HG02970 (cell line): ENCODE results near the gene ZNF799.
"Not testable (repeated sequence)": the region's sequence is repeated elsewhere in the genome, so short reads cannot be mapped to it uniquely, and the experiment has no call there.

Experiments
- ATAC-seq: cut with Tn5 transposase; IDR thresholded peaks from one replicate; pipeline ENCODE4 v1.9.1; 2021; ENCODE audit warnings: mild to moderate bottlenecking, moderate library complexity, moderate number of reproducible peaks; ENCODE audit not compliant: unreplicated experiment, low FRiP score

Gene ZNF799

GRCh38 chr19:12364391-12365235, 36.5 kb downstream of the ZNF799 start:
- ATAC-seq = no peak

GRCh38 chr19:12362236-12362635, 38.8 kb downstream of the ZNF799 start:
- not testable (repeated sequence) for ATAC-seq

DNA sequence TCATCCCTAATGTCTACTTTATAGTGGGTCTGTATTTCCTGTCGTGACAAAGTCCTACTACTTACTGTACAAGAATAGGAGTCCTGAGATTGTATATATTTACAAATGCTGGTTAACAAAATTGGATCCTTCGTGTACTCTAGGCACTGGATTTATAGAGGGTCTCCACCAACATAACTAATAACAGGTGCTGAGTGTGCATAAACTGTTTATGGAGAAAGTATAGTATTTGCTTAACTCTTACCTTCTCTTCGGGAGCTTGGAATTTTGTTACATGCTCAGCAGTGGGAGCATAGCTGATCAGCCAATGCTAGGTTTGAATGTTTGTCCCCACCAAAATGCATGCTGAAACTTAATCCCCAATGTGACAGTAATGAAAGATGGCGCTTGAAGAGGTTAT, 47.7 kb downstream of the ZNF799 start:
- ATAC-seq = no peak

DNA sequence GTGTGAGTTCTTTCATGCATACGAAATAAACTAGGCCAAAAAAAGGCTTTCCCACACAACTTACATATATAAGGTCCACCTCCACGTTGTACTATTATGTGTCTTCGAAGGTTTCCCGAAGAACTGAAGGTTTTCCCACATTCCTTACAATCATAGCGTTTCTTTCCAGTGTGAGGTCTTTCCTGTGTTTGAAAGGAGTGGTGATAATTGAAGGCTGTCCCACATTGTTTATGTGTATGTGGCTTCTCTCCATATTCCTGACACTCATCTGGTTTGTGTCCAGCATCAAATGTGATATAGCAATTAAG, 50.2 kb downstream of the ZNF799 start:
- ATAC-seq = no peak

DNA sequence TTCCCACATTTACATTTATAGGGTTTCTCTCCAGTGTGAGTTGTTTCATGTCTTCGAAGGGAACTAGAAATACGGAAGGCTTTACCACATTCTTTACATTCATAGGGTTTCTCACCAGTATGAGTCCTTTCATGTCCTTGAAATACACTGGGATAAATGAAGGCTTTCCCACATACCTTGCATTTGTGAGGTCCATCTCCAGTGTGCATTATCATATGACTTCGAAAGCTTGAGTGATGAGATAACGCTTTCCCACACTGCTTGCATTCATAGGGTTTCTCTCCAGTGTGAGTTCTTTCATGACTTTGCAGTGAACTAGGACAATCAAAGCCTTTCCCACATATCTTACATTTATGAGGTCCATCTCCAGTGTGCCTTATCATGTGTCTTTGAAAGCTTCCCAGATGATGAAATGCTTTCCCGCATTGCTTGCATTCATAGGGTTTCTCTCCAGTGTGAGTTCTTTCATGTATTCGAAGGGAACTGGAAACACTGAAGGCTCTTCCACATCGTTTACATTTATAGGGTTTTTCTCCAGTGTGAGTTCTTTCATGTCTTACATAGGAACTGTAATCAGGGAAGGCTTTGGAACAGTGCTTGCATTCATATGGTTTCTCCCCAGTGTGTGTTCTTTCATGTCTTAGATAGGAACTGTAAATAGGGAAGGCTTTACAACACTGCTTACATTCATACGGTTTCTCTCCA, 50.7 kb downstream of the ZNF799 start:
- ATAC-seq = no peak

DNA sequence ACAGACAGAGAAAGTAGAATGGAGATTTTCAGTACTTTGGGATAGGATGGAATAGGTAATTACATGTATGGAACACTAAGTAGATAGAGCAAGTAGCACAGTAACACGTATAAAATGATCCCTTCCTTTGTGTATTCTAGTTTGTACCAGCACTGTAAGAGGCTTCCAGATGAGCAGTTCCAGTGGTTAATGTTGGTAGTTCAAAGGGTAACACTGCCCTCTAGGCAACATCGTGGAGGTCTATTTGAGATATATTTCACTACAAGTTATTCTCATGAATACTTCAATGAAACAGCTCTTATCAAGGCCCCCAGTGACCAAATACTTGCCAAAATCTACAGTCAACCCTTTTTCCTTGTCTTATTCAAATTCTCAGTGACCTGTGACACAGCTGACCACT, 54.2 kb downstream of the ZNF799 start:
- ATAC-seq = no peak

DNA sequence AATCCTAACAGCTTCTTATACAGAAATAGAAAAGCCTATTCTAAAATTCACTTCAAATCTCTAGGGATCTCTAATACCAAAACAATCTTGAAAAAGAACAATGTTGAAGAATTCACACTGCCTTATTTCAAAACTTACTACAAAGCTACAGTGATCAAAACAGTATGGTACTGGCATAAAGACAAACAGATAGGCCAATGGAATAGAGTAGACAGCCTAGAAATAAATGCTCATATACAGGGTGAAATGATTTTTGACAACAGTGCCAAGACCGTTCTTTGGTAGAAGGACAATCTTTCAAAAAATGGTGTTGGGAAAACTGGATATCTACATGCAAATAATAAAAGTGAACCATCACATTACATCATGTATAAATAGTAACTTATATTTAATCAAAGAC, 55.9 kb downstream of the ZNF799 start:
- ATAC-seq = no peak
